Mesendoderm (in vitro differentiated cells): ENCODE results near the gene SYVN1.

ENCODE experiments used
- DNase-seq: peaks from one replicate; pipeline ENCODE4 v3.0.0; 2013
- H2AK5ac ChIP-seq: 2 replicates; pipeline ENCODE4 v1.6.1; 2013; ENCODE audit warnings: low read length, inconsistent platforms
- H2BK120ac ChIP-seq: 2 replicates; pipeline ENCODE4 v1.6.1; 2013; ENCODE audit warnings: low read depth, mild to moderate bottlenecking, low read length, moderate library complexity, mixed read lengths
- H2BK15ac ChIP-seq: replicated peaks from 2 replicates; pipeline ENCODE4 v1.6.1; 2013; ENCODE audit warnings: low read depth, mild to moderate bottlenecking, moderate library complexity
- H2BK5ac ChIP-seq: 2 replicates; pipeline ENCODE4 v1.6.1; 2013; ENCODE audit warnings: low read length, inconsistent platforms
- H3K18ac ChIP-seq: 2 replicates; pipeline ENCODE4 v1.6.1; 2013; ENCODE audit warnings: mild to moderate bottlenecking, low read length, mixed read lengths
- H3K23ac ChIP-seq: one replicate; pipeline ENCODE4 v1.6.1; 2013; ENCODE audit warnings: low read length
- H3K27ac ChIP-seq: 2 replicates; pipeline ENCODE4 v1.5.1; 2013; ENCODE audit warnings: low read depth, mild to moderate bottlenecking, inconsistent platforms, low read length, moderate library complexity
- H3K27me3 ChIP-seq: 2 replicates; pipeline ENCODE4 v1.6.1; 2013; ENCODE audit warnings: low read length, control low read depth, mild to moderate bottlenecking, inconsistent platforms; ENCODE audit not compliant: insufficient read depth, poor library complexity
- H3K36me3 ChIP-seq: 2 replicates; pipeline ENCODE4 v1.6.1; 2013; ENCODE audit warnings: low read length, inconsistent platforms; ENCODE audit not compliant: control insufficient read depth, insufficient read depth
- H3K4ac ChIP-seq: one replicate; pipeline ENCODE4 v1.6.1; 2013; ENCODE audit warnings: low read depth, mild to moderate bottlenecking, low read length, moderate library complexity
- H3K4me1 ChIP-seq: 2 replicates; pipeline ENCODE4 v1.6.1; 2013; ENCODE audit warnings: low read depth, low read length, inconsistent platforms; ENCODE audit not compliant: control insufficient read depth
- H3K4me2 ChIP-seq: 2 replicates; pipeline ENCODE4 v1.6.1; 2013; ENCODE audit warnings: low read length
- H3K4me3 ChIP-seq: 2 replicates; pipeline ENCODE4 v1.5.1; 2013; ENCODE audit warnings: mild to moderate bottlenecking, low read length
- H3K56ac ChIP-seq: one replicate; pipeline ENCODE4 v1.6.1; 2013; ENCODE audit warnings: low read length
- H3K79me1 ChIP-seq: 2 replicates; pipeline ENCODE4 v1.6.1; 2013; ENCODE audit warnings: low read length, inconsistent platforms
- H3K79me2 ChIP-seq: 2 replicates; pipeline ENCODE4 v1.6.1; 2013; ENCODE audit warnings: mild to moderate bottlenecking, low read length; ENCODE audit not compliant: control insufficient read depth, insufficient read depth
- H3K9ac ChIP-seq: 2 replicates; pipeline ENCODE4 v1.6.1; 2013; ENCODE audit warnings: low read length, inconsistent platforms
- H4K5ac ChIP-seq: one replicate; pipeline ENCODE4 v1.6.1; 2013; ENCODE audit warnings: low read length
- H4K8ac ChIP-seq: one replicate; pipeline ENCODE4 v1.6.1; 2013; ENCODE audit warnings: low read depth, mild to moderate bottlenecking, control low read depth, low read length, moderate library complexity
- WGBS: extraction: QIAGEN DNeasy Blood & Tissue Kit; methylation state at CpG from one replicate; pipeline ENCODE4 v1.1.7; 2013; ENCODE audit warnings: low lambda C conversion rate, missing lambda C conversion rate; ENCODE audit not compliant: insufficient coverage; ENCODE audit errors: extremely low coverage; 5-methylcytosine and 5-hydroxymethylcytosine counted together

SYVN1 gene

DNA sequence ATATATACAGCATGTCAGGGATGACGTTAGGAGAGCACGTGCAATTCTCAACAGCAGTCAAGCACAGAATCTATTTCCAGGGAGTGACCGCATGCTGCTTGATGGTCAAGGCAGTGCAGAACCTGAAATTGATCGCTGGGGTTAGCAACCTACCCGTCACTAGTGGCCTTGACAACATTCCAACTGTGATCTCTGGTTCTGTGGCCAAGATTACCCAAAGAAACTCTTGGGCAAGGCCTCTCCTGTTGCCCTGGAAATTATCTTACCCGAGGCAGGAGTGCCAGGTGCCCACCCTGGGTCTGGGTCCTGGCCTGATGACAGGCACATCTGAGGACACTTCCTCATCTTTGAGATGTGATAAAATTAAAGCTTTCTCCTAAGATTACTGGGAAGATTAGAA is 20.5 kb downstream of the SYVN1 start:
- Histone ChIP-seq H3K79me2 (peaks cover 6% of the 10 kb centered on the region), H3K27ac (no peak overlapping the region), H2BK120ac (no peak overlapping the region), H3K9ac (no peak overlapping the region), H3K23ac (no peak overlapping the region), H2AK5ac (no peak overlapping the region), H3K4me3 (no peak overlapping the region), H3K4ac (no peak overlapping the region), H3K27me3 (no peaks in the 10 kb centered on the region), H3K36me3 (peaks cover 2% of the 10 kb centered on the region), H3K4me2 (no peak overlapping the region), H3K79me1 (peaks cover 8% of the 10 kb centered on the region), H3K18ac (no peak overlapping the region), H2BK15ac (no peak overlapping the region), H3K56ac (no peak overlapping the region), H4K5ac (no peak overlapping the region), H3K4me1 (peaks cover 3% of the 10 kb centered on the region), H4K8ac (no peak overlapping the region), H2BK5ac (no peak overlapping the region)
- DNase-seq, result no peak
- no CpG with 5 or more reads among the region's 6 CpGs for WGBS

GRCh38 chr11:65113361-65113756 is 21.0 kb downstream of the SYVN1 start:
- Histone ChIP-seq H3K79me1 (peaks cover 8% of the 10 kb centered on the region), H3K27ac (no peak overlapping the region), H3K79me2 (peaks cover 6% of the 10 kb centered on the region), H3K4me2 (no peak overlapping the region), H2BK120ac (no peak overlapping the region), H3K9ac (peak overlapping the region; percentile 34), H3K27me3 (no peaks in the 10 kb centered on the region), H3K56ac (peak overlapping the region; percentile 49), H2BK15ac (no peak overlapping the region), H3K36me3 (no peaks in the 10 kb centered on the region), H3K4me3 (no peak overlapping the region), H4K5ac (no peak overlapping the region), H3K18ac (no peak overlapping the region), H4K8ac (no peak overlapping the region), H3K4ac (no peak overlapping the region), H2BK5ac (no peak overlapping the region), H3K4me1 (peaks cover 3% of the 10 kb centered on the region), H3K23ac (no peak overlapping the region), H2AK5ac (no peak overlapping the region)
- WGBS, result no CpG with 5 or more reads among the region's 14 CpGs
- DNase-seq, result no peak

GRCh38 chr11:65112546-65113360 is 21.6 kb downstream of the SYVN1 start:
- H2BK15ac ChIP-seq, result no peak overlapping the region

GRCh38 chr11:65111744-65112545 is 22.4 kb downstream of the SYVN1 start, which contains the start of gene TM7SF2:
TSS of gene TM7SF2 (plus strand) at chr11:65111872. CDS start at chr11:65112016, 144 bp downstream.
- WGBS, result no CpG with 5 or more reads among the region's 64 CpGs
- Histone ChIP-seq H3K36me3 (no peaks in the 10 kb centered on the region), H3K79me1 (peaks cover 8% of the 10 kb centered on the region), H3K9ac (peak within 1 kb of the TSS; percentile 81), H3K27ac (peak within 1 kb of the TSS; percentile 63), H2BK15ac (no peak within 1 kb of the TSS), H3K18ac (peak within 1 kb of the TSS; percentile 22), H2AK5ac (no peak within 1 kb of the TSS), H3K4me1 (peaks cover 3% of the 10 kb centered on the region), H2BK120ac (no peak within 1 kb of the TSS), H3K27me3 (no peaks in the 10 kb centered on the region), H3K56ac (peak within 1 kb of the TSS; percentile 69), H3K4me2 (peak within 1 kb of the TSS; percentile 88), H4K8ac (no peak within 1 kb of the TSS), H3K4me3 (peak within 1 kb of the TSS; percentile 55), H3K23ac (no peak within 1 kb of the TSS), H4K5ac (no peak within 1 kb of the TSS), H3K79me2 (peaks cover 6% of the 10 kb centered on the region), H2BK5ac (no peak within 1 kb of the TSS), H3K4ac (peak within 1 kb of the TSS; percentile 49)
- DNase-seq, result peak; percentile 97

More at GRCh38 chr11:65112546-65113360, 21.6 kb downstream of the SYVN1 start:
- Histone ChIP-seq H3K23ac (peak overlapping the region; percentile 55), H3K4ac (peak overlapping the region; percentile 49), H3K18ac (peak overlapping the region; percentile 22), H4K8ac (no peak overlapping the region), H2BK5ac (no peak overlapping the region), H3K27me3 (no peaks in the 10 kb centered on the region), H3K9ac (peak overlapping the region; percentile 81), H2AK5ac (no peak overlapping the region), H3K36me3 (no peaks in the 10 kb centered on the region), H3K27ac (peak overlapping the region; percentile 63), H4K5ac (no peak overlapping the region), H3K4me1 (peaks cover 3% of the 10 kb centered on the region), H3K4me3 (no peak overlapping the region), H3K56ac (peak overlapping the region; percentile 69), H3K4me2 (peak overlapping the region; percentile 88), H3K79me1 (peaks cover 8% of the 10 kb centered on the region), H2BK120ac (no peak overlapping the region), H3K79me2 (peaks cover 6% of the 10 kb centered on the region)
- WGBS, result no CpG with 5 or more reads among the region's 57 CpGs
- DNase-seq, result peak; percentile 65

DNA sequence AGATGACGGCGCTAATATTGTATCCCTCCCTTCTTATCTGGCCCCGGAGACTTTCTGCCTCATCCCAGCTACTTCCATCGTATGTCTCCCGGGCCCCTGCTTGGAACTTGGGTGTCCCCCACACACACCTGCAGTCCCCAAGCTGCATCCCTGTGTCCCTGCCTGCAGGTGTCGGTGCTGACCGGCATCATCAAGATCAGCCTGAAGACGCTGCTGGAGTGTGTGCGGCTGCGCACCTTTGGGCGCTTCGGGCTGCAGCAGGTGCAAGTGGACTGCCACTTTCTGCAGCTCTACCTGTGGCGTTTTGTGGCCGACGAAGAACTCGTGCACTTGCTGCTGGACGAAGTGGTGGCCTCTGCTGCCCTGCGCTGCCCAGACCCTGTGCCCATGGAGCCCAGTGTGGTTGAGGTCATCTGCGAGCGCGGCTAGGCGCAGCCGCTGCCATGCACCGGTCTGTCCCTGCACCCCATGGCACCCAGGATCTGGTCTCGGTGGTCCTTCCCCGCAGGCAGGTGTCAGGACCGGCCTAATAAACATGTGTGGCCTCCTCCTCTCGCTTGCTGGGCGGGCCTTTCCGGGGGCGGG is 23.1 kb downstream of the SYVN1 start:
- no peak overlapping the region for H3K23ac ChIP-seq
- no peak overlapping the region for H3K4ac ChIP-seq
- no peak overlapping the region for H2BK120ac ChIP-seq
- H3K79me2 ChIP-seq, result peaks cover under 1% of the 10 kb centered on the region
- no peak overlapping the region for H3K18ac ChIP-seq
- H2AK5ac ChIP-seq, result no peak overlapping the region
- H3K36me3 ChIP-seq, result no peaks in the 10 kb centered on the region
- no peak overlapping the region for H3K56ac ChIP-seq
- H3K27ac ChIP-seq, result no peak overlapping the region
- H4K8ac ChIP-seq, result no peak overlapping the region
- H3K4me1 ChIP-seq, result peaks cover 3% of the 10 kb centered on the region
- H4K5ac ChIP-seq, result no peak overlapping the region
- no CpG with 5 or more reads among the region's 31 CpGs for WGBS
- H2BK5ac ChIP-seq, result no peak overlapping the region
- H3K79me1 ChIP-seq, result peaks cover 3% of the 10 kb centered on the region
- no peak overlapping the region for H3K4me3 ChIP-seq
- no peak overlapping the region for H2BK15ac ChIP-seq
- no peak for DNase-seq
- H3K9ac ChIP-seq, result no peak overlapping the region
- no peaks in the 10 kb centered on the region for H3K27me3 ChIP-seq
- H3K4me2 ChIP-seq, result no peak overlapping the region
